Fibroblast of gingiva (primary cell): ENCODE data around the gene XXYLT1.

Experiments used
- DNase-seq: peaks from one replicate; pipeline ENCODE4 v3.0.0-alpha.2; 2011; ENCODE audit warnings: low read depth

XXYLT1 gene

DNA sequence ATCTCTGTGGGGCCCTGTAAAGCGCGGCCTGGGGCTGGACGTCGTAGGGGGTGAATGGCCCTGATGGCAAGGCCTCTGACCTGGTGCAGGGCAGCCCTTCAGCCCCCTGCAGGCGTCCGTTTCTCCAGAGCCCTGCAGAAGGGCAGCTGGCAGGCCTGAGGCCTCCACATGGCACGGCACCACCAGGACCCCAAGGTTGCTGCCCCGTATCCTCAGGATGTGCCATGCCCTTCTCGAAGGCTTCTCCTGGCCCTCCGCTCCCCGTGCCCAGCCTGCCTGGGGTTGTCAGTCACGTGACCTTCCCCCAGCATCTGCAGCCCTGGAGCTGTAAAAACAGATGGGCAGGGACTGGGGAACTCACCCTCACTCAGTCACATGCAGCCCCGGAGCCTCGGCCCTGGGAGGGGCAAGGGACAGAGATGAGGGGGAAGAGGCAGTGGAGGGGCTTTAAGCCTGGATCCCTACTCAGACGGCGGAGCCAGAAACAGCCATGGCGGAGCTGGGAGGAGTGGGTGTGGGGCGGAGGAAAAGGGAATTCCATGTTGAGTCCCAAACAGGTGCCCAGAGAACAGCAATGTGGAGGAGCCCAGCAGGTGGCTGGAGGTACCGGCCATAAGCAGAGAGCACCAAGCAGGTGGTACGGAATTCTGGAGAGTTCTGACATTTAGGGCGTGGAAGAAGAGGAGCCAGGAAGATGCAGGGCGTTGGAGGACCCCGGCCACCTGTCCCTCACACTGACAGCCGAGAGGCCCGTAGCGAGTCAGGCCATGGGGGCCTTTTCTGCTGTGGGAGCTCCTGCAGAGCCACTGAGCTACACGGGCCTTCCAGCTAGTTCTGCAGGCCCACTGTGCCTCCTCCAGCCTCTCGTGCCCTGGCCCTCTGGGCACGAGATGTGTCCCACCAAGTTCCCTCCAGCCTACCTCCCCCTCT is 193.1 kb downstream of the XXYLT1 start:
- no peak for DNase-seq

DNA sequence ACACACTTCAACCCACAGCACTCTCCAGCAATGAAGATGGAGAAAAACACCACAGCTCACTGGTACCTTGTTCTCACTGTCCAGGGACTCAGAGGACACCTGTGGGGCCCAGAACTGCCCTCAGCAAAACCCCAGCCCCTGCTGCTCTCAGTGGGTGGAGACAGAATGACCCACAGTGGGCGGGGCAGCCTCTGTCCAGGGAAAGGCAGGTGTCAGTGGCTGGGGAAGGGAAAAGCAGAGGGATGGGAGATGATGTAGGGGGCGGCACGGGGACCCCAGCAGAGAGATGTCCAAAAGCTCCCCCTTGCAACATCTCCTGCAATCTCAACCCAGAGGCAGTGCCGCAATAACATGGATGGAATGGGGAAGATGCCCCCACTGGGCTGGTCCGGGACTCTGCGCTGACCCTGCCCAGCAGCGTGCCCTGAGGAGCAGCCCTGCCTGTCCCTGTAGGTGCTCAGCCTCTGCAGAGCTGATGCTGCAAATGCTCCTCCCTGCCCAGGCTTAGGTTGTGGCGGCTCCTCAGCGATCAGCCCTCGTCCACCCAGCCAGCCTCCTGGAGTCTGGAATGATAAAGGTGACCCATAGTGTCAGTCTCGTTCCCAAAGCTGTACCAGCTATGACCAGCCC is 193.9 kb downstream of the XXYLT1 start:
- no peak for DNase-seq

DNA sequence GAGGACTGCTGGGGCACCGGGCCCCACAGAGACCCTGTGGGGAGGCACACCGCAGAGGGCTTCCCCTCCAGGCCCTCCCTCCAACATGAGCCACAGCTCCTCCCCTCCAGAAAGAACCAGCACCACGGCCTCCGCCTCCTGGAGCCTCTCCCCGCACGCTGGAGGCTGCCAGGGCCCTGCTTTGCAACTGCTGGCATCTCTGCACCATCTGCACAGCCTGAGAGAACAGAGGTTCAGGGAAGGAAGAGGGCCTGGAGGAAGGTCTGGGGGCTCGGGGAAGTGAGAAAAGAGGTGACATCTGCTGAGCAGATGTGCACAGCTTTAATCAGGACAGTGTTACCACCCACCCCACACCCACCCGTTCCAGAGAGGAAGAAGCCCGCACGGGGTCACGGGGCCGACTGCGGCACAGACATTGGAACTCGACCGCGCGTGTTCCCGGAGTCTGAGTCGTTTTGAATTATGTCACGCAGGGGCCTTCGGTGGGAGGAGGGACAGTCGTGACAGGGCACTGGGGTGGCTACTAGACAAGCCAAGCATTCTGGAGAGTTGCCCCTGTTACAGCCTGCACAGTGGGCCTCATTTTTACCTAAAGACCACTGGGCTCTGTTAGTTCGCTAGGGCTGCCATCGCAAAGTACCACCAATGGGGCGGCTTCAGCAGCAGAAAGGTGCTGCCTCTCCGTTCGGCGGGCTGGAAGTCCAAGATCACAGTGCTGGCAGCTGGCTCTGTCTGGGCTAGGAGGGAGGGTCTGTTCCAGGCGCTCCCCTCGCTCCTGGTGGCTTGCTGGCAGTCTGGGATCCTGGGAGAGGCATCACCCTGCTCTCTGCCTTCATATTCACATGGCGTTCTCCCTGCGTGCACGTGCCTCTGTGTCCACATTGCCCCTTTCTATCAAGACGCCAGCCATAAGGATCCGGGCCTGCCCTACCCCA is 194.8 kb downstream of the XXYLT1 start:
- DNase-seq: no peak

DNA sequence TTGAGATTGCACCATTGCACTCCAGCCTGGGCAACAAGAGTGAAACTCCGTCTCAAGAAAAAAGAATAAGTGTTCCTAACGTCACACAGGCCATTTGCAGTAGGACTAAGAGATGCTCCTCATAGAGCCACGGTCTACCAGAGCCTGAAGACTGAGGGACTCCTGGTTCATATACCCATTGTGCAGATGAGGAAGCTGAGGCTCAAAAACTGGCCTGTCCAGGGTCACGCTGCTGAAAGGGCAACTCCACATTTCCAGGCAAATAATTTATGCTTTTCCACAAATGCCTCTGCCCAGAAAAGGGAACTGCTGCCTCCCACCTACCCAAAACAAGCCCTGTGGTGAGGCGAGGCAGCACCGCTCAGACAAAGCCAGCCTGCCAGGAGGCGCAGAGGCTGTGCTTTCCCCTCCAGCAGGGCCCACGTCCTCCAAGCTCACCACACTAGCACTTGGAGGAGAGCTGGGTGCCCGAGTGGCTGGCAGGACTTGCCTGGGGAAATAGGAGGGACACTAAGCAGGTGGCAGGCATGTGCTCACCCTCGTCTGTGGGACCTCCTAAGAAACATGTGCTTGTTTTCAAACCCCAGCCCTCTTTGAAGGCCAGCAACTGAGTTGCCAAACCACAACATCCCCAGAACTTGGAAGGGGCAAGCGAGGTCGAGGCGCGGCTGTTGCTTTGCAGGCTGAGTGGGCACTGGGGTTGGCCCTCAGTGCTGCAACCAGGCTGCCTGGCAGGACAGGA is 195.6 kb downstream of the XXYLT1 start:
- DNase-seq: peak; percentile 29

DNA sequence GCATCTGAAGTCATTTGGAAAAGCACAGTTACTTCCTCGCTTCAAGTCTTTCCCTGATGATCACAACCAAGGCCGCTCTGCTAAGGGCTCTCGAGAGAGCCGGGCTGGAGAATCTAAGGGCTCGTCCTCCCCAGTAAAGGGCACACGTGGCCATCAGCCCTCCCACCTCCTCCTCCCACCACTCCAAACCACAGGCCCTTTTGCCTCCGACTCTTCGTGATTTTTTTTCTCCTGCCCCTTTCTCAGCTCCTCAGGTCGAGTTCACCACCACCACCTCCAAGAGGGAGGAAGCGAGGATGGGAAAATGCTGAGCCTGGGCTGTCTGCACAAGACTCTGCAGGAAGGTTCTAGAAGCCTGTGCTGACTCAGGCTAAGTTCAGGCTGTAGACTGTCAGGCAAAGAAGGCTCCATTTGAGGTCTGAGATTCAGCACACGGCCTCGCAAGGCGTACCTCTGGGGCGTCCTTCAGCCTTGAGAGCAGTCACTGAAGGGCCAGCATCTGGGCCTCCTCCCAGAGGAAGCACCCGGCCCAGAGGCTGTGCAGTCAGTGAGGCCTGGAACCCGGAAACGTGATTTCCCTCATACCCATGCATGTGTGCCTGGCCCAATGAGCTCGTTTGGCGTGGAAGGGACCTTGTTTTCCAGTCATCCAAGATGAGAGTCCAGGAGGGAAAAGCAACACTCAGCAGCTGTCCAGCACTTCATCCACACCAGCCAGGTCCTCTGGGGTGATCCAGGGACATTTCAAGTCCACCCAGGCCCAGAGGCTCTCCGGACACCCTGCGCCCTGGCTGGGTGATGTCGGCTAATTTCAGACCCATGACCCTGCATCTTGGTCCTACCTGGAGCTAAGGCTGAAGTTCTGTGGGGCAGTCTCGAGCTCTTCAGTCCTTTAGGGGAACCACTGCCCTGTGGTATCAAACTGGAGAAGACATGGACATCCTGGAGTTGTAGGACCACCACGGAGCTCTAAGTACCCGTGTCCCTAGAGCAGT is 196.8 kb downstream of the XXYLT1 start:
- no peak for DNase-seq

DNA sequence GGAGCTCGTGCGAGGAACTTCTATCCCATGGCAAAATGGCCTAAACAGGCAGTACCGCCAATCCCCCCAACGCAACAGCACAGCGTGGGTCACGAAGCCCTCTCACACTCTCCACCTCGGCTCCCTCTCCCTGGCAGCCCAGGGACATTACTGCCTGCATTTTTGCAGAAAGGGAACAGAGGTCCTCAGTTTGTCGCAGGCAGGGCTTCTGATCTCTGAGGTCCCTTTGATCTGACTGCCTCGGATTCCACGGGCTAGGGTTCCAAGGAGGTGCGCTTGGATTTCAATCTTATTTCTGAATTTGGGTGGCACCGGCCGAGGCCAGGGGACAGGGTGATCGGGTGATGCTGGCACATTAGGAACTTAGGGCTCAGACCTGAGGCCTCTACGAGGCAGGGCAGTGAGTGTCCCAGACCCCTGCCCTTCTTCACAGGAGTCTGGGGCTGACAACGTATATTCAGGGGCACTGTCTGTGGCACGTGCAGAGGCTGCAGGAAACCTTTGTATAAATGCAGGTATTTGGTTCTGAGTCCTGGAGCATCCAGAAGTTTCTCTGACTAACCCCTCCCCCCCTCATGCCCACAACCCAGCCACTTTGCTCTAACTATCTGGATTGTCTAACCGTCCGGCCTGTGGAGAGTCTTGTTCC is 197.9 kb downstream of the XXYLT1 start:
- DNase-seq: no peak

DNA sequence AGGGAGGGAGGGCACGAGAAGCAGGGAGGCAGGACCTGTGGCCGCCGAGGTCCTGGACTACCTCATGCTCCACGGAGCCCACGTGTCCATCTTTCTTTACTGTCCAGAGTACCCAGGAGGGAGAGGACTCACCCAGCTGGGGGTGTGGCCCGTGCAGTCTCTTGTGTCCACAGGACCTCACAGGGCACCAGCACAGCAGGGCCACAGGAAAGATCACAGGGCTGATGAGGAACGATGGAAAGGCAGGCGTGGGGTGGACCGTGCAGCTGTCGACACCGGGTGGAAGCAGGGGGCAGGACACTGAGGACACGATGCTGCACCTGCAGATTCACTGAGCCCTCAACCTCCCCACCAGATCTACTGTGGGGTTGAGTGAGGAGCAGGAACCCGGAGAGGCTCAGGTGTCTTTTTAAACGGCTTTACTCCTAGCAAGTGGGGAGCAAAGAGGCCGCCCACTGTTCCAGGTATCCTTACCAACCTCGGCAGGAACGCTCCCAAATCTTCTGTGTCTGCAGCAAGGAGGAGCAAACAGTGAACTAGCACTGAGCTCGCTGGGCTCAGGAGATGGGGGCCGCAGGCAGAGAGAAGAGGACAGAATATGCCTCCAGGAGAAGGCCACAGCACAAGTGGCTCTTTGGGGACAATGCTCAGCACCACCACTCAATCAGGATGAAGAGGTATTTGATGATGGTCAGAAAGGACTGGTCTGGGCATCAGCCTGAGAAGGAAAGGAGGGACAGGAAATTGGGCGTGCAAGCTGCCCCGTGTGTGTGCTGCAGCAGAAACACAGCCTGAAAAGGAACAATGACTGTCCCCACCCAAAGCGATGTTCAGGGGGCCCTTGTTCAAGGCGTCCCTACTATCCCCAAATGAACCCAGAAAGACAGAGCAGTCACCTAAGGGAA is 198.8 kb downstream of the XXYLT1 start:
- no peak for DNase-seq

DNA sequence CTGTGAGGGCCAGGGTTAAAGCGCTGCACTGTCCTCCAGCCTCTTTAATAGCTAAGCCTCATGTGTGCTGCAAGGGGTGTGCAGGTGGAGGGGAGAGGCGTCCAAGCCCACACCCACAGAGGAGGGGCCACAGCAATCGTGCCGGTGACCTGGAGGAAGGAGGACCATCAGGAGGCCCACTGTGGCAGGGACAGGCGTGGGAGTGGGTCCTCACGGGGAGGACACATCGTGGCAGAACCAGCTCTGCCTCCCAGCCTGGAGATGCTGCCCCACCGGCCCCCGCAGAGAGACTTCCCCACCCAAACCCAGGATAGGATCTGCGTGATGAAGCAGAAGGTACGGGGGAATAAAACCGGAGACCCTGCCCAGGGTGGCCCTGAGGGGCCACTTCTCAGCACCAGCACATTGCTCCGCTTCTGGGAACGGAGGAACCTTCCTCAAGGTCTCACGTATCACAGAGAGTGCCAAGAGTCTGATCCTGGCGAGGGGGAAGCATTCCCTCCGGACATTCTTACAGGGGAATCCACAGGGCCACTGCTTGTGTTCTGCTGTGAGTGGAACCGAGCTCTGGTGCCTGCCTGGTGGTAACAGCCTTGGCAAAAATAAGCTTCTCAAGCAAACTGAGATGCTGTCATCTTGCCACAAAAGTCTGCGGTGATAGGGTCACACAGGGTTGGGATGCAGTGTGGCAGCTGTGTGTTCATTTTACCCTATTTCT is 199.8 kb downstream of the XXYLT1 start:
- no peak for DNase-seq

DNA sequence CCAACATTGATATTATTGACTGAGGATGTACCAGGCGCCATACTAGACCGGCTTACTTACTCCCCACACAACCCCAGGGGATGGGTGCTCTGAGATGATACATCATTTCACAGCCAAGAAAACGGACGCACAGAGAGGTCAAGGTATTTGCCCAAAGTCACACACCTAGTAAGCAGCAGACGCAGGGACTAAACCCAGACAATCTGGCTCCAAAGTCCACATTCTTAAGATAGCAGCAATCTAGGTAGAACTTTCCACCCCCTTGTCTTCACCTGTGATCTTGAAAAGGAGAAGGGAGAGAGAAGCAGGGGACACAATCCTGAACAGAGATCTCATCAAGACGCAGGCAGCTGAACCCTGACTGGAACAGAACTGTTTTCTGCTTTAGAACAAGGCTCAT is 200.6 kb downstream of the XXYLT1 start:
- no peak for DNase-seq

DNA sequence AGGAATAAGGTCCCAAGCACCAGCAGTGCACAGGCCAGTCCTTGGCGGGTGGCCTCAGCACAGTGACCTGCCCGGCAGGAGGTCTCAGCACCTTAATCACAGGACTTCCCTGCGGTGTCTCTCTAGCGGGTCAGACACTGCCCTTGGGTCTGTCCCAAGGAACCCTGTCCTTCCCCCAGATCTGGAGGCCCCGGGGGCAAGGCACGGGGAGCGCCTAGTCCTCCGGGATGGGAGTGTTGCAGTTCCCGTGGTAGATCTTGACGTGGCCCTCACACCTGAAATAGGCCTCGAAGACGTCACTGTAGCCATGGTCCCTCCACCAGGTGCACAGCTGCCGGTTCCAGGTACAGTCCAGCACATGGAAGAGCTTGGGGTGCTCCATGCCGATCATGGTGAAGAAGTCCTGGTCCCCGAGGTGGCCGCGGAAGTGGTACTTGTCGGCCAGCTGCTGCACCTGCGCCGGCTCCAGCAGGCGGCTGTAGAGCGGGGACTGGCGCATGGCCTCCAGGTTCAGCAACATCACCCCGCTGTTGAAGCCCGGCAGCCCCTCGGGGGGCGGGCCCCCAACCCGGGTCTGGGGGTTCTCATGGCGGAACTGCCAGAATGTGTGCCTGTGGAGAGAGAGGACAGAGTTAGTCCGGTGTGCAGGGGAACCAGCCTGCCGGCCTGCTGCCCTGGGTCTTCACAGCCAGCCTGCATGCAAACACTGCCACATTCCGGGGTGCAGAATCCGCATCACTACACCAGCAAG is 201.3 kb downstream of the XXYLT1 start:
- no peak for DNase-seq

DNA sequence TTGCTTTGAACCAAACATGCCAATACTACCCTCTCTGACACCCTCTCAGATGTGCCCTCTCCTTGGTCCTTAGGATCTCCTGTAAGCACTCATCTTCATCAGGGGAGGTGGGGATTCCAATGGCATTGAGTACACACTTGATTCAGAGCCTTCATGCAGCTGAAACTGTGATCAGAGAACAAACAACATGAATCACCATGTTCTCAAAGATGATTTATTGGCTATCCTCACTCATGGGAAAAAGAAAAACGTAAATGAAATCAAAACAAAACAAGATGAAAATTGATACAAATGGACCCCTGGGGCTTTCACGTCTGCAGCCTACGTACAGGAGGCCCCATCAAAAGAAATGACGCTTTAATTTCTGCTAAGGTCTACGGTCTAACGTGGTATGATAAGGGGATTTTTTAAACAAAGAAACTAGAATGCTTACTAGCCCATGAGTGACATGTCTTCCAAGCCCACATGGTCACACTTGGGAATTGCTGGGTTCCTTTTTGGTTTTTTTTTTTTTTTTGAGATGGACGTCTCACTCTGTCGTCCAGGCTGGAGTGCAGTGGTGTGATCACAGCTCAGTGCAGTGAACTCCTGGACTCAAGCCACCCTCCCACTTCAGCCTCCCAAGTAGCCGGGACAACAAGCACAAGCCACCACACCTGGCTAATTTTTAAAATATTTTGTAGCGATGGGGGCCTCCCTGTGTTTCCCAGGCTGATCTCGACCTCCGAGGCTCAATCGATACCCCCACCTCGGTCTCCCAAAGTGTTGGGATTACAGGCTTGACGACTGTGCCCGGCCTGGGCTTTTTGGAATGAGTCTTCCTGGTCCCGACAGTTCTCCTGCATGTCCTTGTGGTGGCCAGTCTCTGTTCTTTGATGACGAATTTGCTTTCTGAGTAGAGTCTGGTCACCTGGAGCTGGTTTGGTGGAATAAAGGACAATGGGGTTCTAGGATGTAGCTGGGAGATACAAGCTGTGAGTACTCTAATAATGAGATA is 202.6 kb downstream of the XXYLT1 start:
- no peak for DNase-seq

DNA sequence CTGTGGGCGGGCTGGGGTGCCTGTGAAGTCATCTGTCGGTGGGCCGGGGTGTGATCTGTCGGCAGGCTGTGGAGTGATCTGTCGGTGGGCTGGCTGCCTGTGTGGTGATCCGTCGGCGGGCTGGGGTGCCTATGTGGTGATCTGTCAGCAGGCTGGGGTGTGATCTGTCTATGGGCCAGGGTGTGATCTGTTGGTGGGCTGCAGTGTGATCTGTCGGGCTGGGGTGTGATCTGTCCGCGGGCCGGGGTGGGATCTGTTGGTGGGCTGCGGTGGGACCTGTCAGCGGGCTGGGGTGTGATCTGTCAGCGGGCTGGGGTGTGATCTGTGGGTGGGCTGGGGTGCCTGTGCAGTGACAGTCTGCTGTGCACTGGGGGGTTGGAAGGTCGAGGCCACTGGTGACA is 204.5 kb downstream of the XXYLT1 start:
- DNase-seq: no peak

DNA sequence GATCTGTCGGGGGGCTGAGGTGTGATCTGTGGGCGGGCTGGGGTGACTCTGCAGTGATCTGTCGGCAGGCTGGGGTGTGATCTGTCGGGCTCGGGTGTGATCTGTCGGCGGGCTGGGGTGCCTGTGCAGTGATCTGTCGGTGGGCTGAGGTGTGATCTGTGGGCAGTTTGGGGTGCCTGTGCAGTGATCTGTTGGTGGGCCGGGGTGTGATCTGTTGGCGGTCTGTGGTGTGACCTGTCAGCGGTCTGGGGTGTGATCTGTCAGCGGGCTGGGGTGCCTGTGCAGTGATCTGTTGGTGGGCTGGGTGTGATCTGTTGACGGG is 205.1 kb downstream of the XXYLT1 start:
- no peak for DNase-seq

DNA sequence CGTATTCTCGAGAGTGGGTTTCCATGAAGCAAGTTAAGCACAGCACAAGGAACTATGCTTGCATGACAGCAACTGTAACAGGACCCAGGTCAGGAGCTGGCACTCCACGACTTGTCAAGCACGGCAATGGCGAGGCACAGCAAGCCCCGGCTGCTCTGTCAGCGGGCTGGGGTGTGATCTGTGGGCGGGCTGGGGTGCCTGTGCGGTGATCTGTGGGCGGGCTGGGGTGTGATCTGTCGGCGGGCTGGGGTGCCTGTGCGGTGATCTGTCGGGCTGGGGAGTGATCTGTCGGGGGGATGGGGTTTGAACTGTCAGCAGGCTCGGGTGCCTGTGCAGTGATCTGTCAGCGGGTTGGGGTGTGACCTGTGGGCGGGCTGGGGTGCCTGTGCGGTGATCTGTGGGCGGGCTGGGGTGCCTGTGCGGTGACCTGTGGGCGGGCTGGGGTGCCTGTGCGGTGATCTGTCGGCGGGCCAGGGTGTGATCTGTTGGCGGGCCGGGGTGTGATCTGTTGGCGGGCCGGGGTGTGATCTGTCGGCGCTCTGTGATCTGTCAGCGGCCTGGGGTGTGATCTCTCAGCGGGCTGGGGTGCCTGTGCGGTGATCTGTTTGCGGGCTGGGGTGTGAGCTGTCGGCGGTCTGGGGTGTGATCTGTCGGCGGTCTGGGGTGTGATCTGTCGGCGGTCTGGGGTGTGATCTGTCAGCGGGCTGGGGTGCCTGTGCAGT is 205.7 kb downstream of the XXYLT1 start:
- no peak for DNase-seq

DNA sequence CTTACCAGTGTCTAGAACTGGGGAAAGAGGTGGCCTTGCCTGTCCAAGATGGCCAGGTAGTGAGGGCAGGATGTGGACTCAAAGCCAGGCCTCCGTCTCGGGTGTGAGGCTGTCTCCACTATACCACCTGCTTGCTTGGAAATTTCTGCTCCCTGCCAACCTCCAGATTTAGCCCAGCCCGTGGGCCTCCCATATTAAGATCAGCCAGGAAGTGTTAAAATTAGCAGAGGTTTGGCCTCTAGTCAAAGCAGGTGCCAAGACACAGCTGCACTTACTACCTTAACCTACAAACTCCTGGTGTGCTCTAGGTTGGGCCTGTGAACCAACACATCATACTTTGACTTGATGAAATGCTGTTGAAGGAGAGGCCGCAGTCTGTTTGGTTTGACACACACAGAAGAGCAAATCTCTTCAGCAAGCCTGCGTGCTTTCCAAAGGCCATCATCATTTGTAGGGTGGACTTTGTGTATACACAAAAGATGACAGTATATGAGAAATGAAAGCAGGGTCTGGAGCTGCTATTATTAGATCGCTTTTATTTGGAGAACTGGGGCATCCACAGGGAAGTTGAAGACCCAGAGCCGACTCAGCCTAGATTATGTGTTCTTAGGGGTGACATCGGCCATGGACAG is 206.5 kb downstream of the XXYLT1 start:
- no peak for DNase-seq
